Choroid plexus epithelial cell (primary cell): Measurements from ENCODE around the gene TEKT2.

Experiments
- DNase-seq: peaks from one replicate; pipeline ENCODE4 v3.0.0-alpha.2; 2010; ENCODE audit warnings: low read depth
- H3K4me3 ChIP-seq: 2 replicates; pipeline ENCODE4 v1.5.1; 2011; ENCODE audit warnings: low read depth, mild to moderate bottlenecking, control low read depth, low read length, moderate library complexity
- CTCF ChIP-seq: conservative IDR thresholded peaks from 2 replicates; pipeline ENCODE4 v1.5.1; 2011; ENCODE audit warnings: low read depth, mild to moderate bottlenecking, control low read depth, inconsistent platforms, low read length, moderate library complexity

The TEKT2 gene

DNA sequence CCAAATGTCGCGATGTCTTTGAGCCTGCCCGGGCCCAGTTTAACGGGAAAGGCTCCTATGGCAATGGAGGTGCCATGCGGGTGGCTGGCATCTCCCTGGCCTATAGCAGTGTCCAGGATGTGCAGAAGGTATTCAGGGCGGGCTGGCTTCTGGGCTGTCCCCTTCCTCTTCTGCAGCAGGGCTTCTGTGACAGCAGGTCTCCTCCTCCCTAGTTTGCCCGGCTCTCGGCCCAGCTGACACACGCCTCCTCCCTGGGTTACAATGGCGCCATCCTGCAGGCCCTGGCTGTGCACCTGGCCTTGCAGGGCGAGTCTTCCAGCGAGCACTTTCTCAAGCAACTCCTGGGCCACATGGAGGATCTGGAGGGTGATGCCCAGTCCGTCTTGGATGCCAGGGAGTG is 7.8 kb downstream of the TEKT2 start:
- DNase-seq: no peak

DNA sequence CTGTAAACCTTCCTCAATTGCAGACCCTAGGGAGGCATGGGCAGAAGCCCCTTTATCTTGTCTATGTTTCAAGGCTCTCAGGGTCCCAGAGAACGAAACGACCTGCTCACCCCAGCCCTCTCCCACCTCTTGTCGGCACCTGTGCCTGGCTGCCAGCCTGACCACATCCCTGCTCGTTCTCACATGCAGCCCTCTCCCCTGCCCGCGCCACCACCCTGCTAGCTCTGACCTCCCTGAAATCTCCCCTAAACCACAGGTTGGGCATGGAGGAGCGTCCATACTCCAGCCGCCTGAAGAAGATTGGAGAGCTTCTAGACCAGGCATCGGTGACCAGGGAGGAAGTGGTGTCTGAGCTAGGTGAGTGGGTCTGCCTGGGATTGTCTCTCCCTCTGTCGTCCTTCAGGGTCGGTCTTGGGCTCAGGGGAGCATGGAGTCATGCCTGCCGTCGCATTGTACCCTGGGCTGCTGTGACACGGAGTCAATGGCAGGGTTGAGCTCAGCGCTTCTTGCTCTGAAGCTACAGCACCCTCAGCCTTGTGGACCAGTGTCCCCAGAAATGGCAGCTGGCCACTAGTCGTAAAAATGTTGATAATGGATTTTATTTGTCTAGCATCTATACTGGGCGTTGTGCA is 8.4 kb downstream of the TEKT2 start:
- no peak for DNase-seq
- H3K4me3 ChIP-seq: no peak overlapping the region
- TF ChIP-seq CTCF: no peak

More for the DNA sequence above, 7.8 kb downstream of the TEKT2 start:
- no peak overlapping the region for H3K4me3 ChIP-seq
- TF ChIP-seq CTCF: no peak

DNA sequence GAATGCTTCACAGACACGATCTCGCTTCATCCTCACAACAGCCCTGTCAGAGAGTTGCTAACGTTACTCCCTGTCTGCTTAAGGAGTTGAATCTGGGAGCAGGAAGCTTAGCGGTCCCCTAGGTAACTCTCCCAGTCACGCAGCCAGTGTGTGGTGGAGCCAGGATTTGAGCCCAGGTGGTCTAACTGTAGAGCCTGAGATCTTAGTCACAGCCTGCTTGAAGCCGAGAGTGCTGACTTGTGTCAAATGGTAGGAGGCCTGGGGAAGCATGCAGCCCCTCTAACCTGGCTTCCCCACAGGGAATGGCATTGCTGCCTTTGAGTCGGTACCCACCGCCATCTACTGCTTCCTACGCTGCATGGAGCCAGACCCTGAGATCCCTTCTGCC is 8.9 kb downstream of the TEKT2 start:
- TF ChIP-seq CTCF: no peak
- H3K4me3 ChIP-seq: no peak overlapping the region
- DNase-seq: no peak

- TF ChIP-seq CTCF: no peak
- H3K4me3 ChIP-seq: no peak overlapping the region
- DNase-seq: no peak
Measured at GRCh38 chr1:36093226-36093625, 9.3 kb downstream of the TEKT2 start.

- no peak for DNase-seq
- TF ChIP-seq CTCF: no peak
- no peak overlapping the region for H3K4me3 ChIP-seq
Measured at GRCh38 chr1:36093929-36094328, 10.0 kb downstream of the TEKT2 start.

DNA sequence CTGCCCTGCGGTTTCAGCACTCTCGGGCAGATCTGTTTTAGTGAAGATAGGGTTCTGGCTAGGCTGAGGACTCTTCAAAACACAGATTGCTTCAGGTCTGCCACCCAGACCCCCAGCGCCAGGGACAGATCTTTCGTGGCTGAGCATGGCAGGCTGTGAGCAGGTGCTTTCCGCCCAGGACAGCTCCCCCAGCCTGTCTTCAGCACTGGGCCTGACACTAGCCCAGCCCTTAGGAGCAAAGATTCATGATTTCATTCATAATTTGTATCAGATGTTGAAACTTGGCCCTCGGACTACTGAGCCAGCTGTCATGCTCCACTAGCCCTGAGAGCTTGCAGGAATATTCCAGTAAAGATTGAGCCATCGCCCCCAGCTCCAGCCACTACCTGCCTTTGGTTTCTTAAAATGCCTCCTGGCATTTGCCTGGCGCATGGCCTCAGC is 10.7 kb downstream of the TEKT2 start:
- H3K4me3 ChIP-seq: no peak overlapping the region
- DNase-seq: no peak
- TF ChIP-seq CTCF: no peak

GRCh38 chr1:36095760-36096405 is 12.0 kb downstream of the TEKT2 start:
- DNase-seq: no peak
- no peak overlapping the region for H3K4me3 ChIP-seq
- TF ChIP-seq CTCF: no peak
